ENCODE data around the gene RBM14.

DNA sequence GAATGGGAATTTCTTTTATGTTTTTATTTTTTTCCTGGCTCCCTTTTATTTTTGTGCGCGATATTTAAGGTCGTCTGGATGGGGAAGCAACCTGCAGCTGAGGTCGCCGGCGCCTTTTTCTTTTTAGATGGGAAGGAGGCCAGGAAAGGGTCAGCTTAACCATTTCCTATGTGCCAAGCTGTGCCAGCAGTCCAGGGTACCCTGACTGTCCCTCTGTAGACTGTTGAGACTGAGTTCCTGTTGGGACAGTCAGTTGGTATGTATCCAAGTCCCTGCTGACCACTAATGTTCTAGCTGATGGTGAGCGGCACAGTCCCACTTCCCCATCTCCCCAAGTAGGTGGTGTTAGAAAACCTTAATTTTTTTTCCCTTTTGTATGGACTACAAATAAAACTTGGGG, 10.5 kb downstream of the RBM14 start:
- TF ChIP-seq NFRKB (IDR thresholded peaks at IDR 0.05) (no peak), ELF4 (IDR thresholded peaks at IDR 0.05) (no peak)
